Pulmonary artery endothelial cell (primary cell): ENCODE data around the gene KIAA1755. TPM values are rescaled to one million over a fixed set of nuclear protein-coding genes. Genes with fewer than 3 reads are reported as not detected.

ENCODE experiments used
- DNase-seq: peaks from one replicate; pipeline ENCODE4 v3.0.0-alpha.2; 2011; ENCODE audit warnings: low read depth, low spot score
- total RNA-seq: library from RNA; depleted of rRNA; stranded (reverse); fragments of >200 nt; gene quantifications from 2 replicates; pipeline ENCODE4 v1.2.3, GENCODE V29; 2014

KIAA1755 gene
- total RNA-seq, 1 donor from 2014 or later: 0.07 TPM

- no peak for DNase-seq
Observed at GRCh38 chr20:38238829-38239228, 21.7 kb downstream of the KIAA1755 start.

- no peak for DNase-seq
Observed at GRCh38 chr20:38237381-38237780, 23.2 kb downstream of the KIAA1755 start.

GRCh38 chr20:38231531-38232121 lies 28.9 kb downstream of the KIAA1755 start:
- DNase-seq: no peak

GRCh38 chr20:38230957-38231526 lies 29.5 kb downstream of the KIAA1755 start:
- DNase-seq: no peak

- no peak for DNase-seq
Observed at GRCh38 chr20:38230253-38230551, 30.3 kb downstream of the KIAA1755 start.

GRCh38 chr20:38229376-38230252 lies 30.9 kb downstream of the KIAA1755 start:
- no peak for DNase-seq

- no peak for DNase-seq
Observed at GRCh38 chr20:38228436-38228835, 32.1 kb downstream of the KIAA1755 start.

GRCh38 chr20:38227420-38228360 lies 32.8 kb downstream of the KIAA1755 start:
- no peak for DNase-seq

- no peak for DNase-seq
Observed at GRCh38 chr20:38226553-38226952, 34.0 kb downstream of the KIAA1755 start.

GRCh38 chr20:38225900-38226263 lies 34.7 kb downstream of the KIAA1755 start:
- no peak for DNase-seq

GRCh38 chr20:38225240-38225899 lies 35.2 kb downstream of the KIAA1755 start:
- DNase-seq: no peak

GRCh38 chr20:38224531-38224930 lies 36.0 kb downstream of the KIAA1755 start:
- no peak for DNase-seq

GRCh38 chr20:38223743-38224100 lies 36.8 kb downstream of the KIAA1755 start:
- DNase-seq: no peak

- DNase-seq: no peak
Observed at GRCh38 chr20:38222923-38223742, 37.4 kb downstream of the KIAA1755 start.

GRCh38 chr20:38222231-38222922 lies 38.2 kb downstream of the KIAA1755 start:
- no peak for DNase-seq

- no peak for DNase-seq
Observed at GRCh38 chr20:38221119-38221589, 39.4 kb downstream of the KIAA1755 start.

- DNase-seq: no peak
Observed at GRCh38 chr20:38220587-38221118, 39.9 kb downstream of the KIAA1755 start.

- DNase-seq: no peak
Observed at GRCh38 chr20:38219006-38219950, 41.3 kb downstream of the KIAA1755 start.
